Epithelial cell of proximal tubule (primary cell): Measurements from ENCODE around the gene PRIMA1. TPM values are rescaled to one million over a fixed set of nuclear protein-coding genes. Genes with fewer than 3 reads are reported as not detected.

Experiments
- DNase-seq: peaks from one replicate; pipeline ENCODE4 v3.0.0-alpha.2; 2011; ENCODE audit warnings: low read depth
- H3K4me3 ChIP-seq: 2 replicates; pipeline ENCODE4 v1.5.1; 2011; ENCODE audit warnings: low read depth, mild to moderate bottlenecking, low read length
- CTCF ChIP-seq: conservative IDR thresholded peaks from 2 replicates; pipeline ENCODE4 v1.5.1; 2012; ENCODE audit warnings: low read depth, mild to moderate bottlenecking, low read length
- total RNA-seq: library from RNA; depleted of rRNA; stranded (reverse); fragments of >200 nt; gene quantifications from 2 replicates; pipeline ENCODE4 v1.2.3, GENCODE V29; 2015

The PRIMA1 gene
- total RNA-seq, 1 donor from 2014 or later = not detected

- no peak for DNase-seq
- TF ChIP-seq CTCF = no peak
- H3K4me3 ChIP-seq = no peak overlapping the region
Measured at GRCh38 chr14:93787465-93788292, 606 bp downstream of the PRIMA1 start.

GRCh38 chr14:93785423-93785822 is 2.9 kb downstream of the PRIMA1 start:
- DNase-seq = no peak
- H3K4me3 ChIP-seq = no peak overlapping the region
- no peak for TF ChIP-seq CTCF

- DNase-seq = no peak
- no peak overlapping the region for H3K4me3 ChIP-seq
- no peak for TF ChIP-seq CTCF
Measured at GRCh38 chr14:93784878-93785277, 3.4 kb downstream of the PRIMA1 start.

- DNase-seq = no peak
- H3K4me3 ChIP-seq = no peak overlapping the region
- TF ChIP-seq CTCF = no peak
Measured at GRCh38 chr14:93780813-93781400, 7.4 kb downstream of the PRIMA1 start.

GRCh38 chr14:93778856-93779629 is 9.2 kb downstream of the PRIMA1 start:
- H3K4me3 ChIP-seq = no peak overlapping the region
- DNase-seq = no peak
- TF ChIP-seq CTCF = no peak

- no peak for DNase-seq
- TF ChIP-seq CTCF = no peak
- no peak overlapping the region for H3K4me3 ChIP-seq
Measured at GRCh38 chr14:93778453-93778852, 9.8 kb downstream of the PRIMA1 start.
